NCI-H345 treated with DMSO at 0.1 percent for 48 hours (cell line): ENCODE data around the gene IGFBP7.
"Not testable (repeated sequence)": the region's sequence is repeated elsewhere in the genome, so short reads cannot be mapped to it uniquely, and the experiment has no call there.

Source experiments
- DNase-seq: peaks from one replicate; lab custom pipeline; 2025; ENCODE audit not compliant: unreplicated experiment; lab: John Stamatoyannopoulos, UW

IGFBP7 gene

GRCh38 chr4:57075367-57075766 is 34.8 kb downstream of the IGFBP7 start:
- DNase-seq = no peak

- DNase-seq = no peak
These were observed 35.4 kb downstream of the IGFBP7 start for GRCh38 chr4:57074744-57075143.

DNA sequence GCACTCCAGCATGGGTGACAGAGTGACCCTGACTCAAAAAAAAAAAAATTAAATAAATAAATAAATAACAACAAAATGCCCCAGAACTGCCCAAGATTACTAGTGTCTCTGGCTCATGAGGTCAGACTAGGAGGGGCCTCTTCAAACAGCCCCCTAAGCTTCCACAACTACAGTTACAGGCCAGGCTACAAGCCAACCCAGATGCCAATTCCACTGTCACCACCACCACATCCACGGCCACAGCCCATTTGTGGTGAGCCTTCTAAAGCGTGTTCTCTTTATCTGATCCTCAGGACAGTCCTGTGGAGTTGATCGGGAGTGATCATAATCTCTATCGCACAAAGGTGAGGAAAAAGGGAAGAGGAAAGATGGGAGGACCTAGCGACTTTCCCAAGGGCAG is 36.6 kb downstream of the IGFBP7 start:
- no peak for DNase-seq

DNA sequence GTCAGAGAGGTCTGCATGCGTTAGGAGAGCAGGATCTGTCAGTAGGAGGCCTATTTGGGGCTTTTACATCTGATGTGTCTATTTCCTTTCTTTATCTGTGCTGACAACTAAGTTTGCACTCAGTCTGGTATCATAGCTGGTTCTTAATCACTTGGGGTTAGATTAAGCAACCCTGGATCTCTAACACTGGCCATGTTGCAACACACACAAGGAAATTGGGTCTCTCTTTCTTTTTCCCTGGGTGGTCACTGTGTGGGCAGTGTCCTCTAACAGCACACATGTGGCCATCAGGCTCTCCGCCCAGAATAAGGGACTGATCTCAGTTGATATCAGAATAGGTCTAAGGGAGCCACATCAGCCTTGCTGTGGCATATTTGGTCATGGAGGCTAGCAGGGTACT is 38.9 kb downstream of the IGFBP7 start:
- no peak for DNase-seq

DNA sequence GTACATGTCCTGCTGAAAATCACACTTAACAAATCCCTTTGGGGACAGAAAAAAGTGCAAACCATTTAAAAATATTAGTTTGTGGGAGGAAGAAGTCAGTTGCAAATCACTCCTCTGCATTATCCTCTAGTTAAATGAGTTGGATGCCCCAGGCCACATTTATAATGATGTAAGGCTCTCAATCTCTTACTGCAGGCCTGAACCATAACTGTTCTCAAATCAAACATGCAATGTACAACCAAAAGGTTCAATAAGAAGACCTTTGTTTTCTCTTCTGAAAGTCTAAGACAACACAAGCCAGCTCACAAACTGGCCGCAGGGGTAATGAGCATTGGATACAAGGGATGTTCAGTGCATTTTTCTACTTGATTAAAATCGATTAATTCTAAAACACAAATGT is 39.7 kb downstream of the IGFBP7 start:
- DNase-seq = no peak

DNA sequence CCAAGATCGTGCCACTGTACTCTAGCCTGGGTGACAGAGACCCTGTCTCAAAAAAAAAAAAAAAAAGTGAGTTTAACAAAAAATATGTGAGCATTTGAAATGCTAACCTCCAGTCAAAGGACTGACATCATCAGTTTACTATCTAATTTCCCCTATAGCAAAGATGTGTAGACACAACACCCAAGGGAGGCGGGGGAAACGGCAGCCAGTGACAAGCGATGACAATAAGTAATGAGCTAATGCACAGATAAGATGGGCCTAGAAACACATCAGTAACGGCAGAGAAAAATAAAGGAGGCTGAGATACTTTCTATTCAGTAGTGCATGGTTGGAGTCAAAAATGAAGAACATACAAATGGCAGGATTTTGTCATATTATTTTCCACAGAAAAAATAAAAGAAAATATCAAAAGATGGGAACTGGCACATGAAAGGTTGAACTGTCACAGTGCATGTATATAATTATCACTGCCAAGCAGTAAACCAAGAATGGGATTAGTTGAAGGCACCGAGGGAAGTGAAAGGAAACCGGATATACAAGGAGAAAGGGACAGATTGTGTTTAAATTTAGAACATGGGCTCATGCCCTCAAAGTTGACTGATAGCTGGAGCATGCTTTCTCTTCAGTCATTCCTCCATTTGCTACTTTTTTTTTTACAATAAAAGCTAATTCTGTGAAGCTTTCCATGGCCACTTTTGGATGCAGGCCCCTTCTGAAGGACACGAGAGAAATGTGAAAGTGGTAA is 41.8 kb downstream of the IGFBP7 start:
- DNase-seq = no peak

DNA sequence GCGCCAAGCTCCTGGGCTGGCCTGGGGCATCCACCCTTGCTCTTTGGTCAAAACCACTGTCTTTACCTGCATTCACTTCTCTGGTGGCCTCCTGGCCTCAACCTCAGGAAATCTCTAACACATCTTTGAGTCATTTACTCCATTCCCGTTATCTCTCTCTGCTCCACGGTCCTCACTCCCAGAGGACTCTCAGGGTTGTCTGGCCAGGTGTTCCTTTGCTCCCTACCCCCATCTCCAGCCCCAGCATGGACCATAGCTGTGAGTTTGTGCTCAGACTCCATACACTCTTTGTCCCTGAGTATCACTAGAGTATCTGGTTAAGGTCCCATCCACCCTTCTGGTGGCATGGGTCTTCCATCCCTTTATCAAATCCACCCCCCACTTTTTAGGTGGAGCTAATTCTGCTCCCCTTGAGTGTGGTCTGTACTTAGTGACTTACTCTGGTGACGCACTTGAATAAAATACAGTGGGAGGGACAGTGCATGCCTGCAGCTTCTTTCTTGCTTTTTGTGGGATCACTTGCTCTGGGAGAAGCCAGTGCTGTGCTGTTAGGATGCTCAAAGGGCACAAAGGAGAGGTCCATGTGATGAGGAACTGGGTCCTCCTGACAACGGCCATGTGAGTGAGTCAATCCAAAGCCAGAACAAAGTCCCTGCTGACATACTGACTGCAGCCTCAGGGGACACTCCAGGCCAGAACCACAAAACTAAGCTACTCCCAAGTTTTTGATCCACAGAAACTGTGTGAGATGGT is 44.3 kb downstream of the IGFBP7 start:
- DNase-seq = no peak

GRCh38 chr4:57064811-57065711 is 45.1 kb downstream of the IGFBP7 start:
- no peak for DNase-seq

DNA sequence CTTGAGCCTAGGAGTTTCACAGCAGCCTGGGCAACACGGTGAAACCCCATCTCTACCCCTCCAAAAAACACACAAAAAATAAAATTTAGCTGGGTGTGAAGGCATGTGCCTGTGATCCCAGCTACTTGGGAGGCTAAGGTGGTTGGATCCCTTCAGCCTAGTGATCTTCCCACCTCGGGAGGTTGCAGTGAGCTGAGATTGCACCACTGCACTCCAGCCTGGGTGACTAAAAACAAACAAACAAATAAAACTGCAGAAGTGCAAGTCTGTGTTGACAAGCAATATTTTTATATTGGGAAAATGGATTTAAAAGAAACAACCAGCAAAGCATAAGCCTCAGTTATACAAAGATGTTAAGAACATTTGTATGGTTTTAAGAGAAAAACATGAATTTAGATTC is 46.1 kb downstream of the IGFBP7 start:
- no peak for DNase-seq

DNA sequence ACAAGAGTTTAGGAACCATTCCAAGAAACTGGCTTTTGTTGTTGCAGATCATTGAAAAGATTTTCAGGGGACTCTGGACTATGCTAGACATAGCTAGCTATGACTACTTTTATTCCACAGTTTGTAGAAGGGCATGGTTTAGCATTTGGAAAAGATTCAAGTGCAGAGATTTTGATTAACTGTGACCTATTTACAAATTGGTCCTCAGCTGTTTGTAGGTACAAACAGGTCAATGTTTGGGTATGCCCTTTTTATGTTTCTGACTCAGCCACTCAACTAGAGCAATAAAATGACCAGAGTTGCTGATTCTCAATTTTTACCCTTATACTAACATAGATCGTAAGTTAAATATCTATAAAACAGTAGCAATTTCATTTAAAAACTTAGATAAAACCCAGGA is 46.7 kb downstream of the IGFBP7 start:
- no peak for DNase-seq

GRCh38 chr4:57061395-57061794 is 48.8 kb downstream of the IGFBP7 start:
- no peak for DNase-seq

- DNase-seq = not testable (repeated sequence)
These were observed 49.5 kb downstream of the IGFBP7 start for GRCh38 chr4:57060717-57061067.

DNA sequence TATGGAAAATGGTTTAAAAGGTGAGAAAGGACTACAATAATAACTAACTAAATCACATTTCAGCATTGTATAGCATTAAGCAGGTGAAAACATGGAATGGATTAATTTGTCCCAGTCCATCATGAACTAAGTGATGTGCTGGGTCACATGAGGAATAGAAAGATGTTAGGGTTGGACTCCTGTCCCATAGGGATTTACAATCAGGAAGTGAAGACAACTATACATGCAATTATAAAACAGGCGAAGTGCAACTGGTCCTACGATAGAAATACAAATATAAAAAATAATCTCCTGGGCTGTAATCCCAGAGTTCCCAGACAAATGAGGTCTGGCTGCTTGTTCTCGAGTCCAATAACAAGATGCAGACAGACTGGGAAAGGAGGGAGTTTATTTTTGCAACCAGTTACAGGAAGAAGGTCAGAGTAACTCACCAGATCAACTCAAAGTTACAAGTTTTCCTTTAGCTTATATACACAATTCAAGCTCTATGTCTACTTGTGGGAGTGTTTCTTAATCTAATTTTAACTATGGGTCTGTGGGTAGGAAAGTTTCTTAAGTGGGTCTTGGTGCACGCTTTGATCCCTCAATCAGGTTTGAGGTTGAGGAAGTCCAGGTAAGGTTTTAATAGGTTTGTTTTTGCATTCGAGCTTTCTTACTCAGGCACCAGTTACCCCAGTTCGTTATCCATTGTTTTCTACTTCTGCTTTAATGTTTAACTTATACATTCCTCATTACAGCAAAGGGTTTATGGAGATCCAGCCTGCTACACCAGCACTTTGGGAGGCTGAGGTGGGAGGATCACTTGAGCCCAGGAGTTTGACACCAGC is 50.1 kb downstream of the IGFBP7 start:
- no peak for DNase-seq

- DNase-seq = no peak
These were observed 54.3 kb downstream of the IGFBP7 start for GRCh38 chr4:57055886-57056285.

DNA sequence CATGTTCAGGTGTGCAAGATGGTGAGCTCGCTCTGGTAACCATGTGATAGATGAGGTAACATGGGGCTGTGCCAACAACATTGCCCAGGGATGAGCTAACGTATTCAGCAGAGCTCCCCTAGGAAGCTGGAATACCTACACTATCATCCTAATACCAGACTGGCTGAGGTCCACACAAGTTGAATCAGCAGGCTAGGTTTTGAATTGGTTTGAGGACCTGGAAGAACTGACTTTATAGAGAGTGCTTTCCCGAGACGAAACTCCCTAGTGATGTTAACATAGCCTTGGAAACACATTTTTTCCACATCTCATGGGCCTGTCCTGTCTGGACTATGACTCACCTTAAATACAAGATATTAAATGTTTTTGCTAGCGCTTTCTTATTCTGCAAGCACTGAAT is 56.7 kb downstream of the IGFBP7 start:
- DNase-seq = no peak

DNA sequence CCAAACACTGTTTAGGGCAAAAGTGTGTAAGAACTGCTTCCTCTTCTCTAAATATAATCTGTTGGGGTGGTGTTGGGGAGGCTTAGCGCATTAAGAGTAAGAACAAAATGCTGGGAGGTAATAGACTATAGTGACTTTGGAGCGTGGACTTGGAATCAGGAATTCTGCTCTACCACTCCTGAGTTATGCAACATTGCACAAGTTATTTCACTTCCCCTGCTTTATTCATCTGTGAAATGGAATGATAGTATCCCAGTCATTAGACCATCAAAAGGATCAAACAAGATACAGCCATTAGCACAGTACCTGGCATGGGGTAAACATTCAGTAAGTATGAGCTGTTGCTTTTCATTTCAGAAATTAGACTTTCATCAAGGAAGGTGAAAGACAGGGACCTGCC is 58.7 kb downstream of the IGFBP7 start:
- no peak for DNase-seq

GRCh38 chr4:57051095-57051494 is 59.1 kb downstream of the IGFBP7 start:
- DNase-seq = no peak

GRCh38 chr4:57048590-57049304 is 61.4 kb downstream of the IGFBP7 start:
- no peak for DNase-seq

DNA sequence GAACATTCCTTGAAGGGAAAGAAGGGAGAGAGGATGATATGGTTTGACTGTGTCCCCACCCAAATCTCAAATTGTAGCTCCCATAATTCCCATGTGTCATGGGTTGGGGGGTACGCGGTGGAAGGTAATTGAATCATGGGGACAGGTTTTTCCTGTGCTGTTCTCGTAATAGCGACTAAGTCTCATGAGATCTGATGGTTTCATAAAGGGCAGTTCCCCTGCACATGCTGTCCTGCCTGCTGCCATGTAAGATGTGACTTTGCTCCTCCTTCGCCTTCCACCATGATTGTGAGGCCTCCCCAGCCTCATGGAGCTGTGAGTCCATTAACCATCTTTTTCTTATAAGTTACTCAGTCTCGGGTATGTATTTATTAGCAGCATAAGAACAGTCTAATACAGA is 63.1 kb downstream of the IGFBP7 start:
- DNase-seq = not testable (repeated sequence)

GRCh38 chr4:57044996-57045395 is 65.2 kb downstream of the IGFBP7 start:
- DNase-seq = no peak
